Kidney (tissue), 14 donors: ENCODE results near the gene OVOL2. TPM values are rescaled to one million over a fixed set of nuclear protein-coding genes. Genes with fewer than 3 reads are reported as not detected.

Experiments
- DNase-seq, 5 donors: peaks; one replicate each; pipeline ENCODE4 v3.0.0-alpha.2; 2013 to 2020
- FAIRE-seq: peaks from 2 replicates; lab custom pipeline; 2012; peaks lifted over from hg19 to GRCh38; lab: Jason Lieb, UNC
- H3K27ac ChIP-seq, 2 donors: one replicate each; pipeline ENCODE4 v1.7.0; 2013; ENCODE audit warnings: low read depth in 2 of 2, low read length in 2 of 2, inconsistent platforms in 1 of 2
- H3K27me3 ChIP-seq: one replicate; pipeline ENCODE4 v1.7.1; 2013; ENCODE audit warnings: low read length, inconsistent platforms; ENCODE audit not compliant: control insufficient read depth, insufficient read depth
- H3K36me3 ChIP-seq, 3 donors: one replicate each; pipeline versions ENCODE4 v1.7.0 to v1.7.1; 2013; ENCODE audit warnings: low read length in 3 of 3, control low read depth in 1 of 3, inconsistent platforms in 1 of 3; ENCODE audit not compliant: insufficient read depth in 3 of 3, control insufficient read depth in 2 of 3
- H3K4me1 ChIP-seq, 3 donors: one replicate each; pipeline versions ENCODE4 v1.7.0 to v1.7.1; 2013; ENCODE audit warnings: low read length in 3 of 3, inconsistent platforms in 1 of 3, low read depth in 1 of 3; ENCODE audit not compliant: control insufficient read depth in 2 of 3, insufficient read depth in 2 of 3
- H3K4me3 ChIP-seq, 3 donors: one replicate each; pipeline versions ENCODE4 v1.7.0 to v1.8.1; 2013; ENCODE audit warnings: low read length in 3 of 3, control low read depth in 1 of 3, inconsistent platforms in 1 of 3
- H3K9ac ChIP-seq, 3 donors: one replicate each; pipeline versions ENCODE4 v1.7.0 to v1.7.1; 2013; ENCODE audit warnings: low read length in 3 of 3, control low read depth in 1 of 3, inconsistent platforms in 1 of 3
- H3K9me3 ChIP-seq, 3 donors: one replicate each; pipeline versions ENCODE4 v1.7.0 to v1.7.1; 2013; ENCODE audit warnings: low read length in 3 of 3, control low read depth in 1 of 3, inconsistent platforms in 1 of 3; ENCODE audit not compliant: control insufficient read depth in 2 of 3, insufficient read depth in 1 of 3
- intact Hi-C: fragments of 100-400 bp; cut with DNase I; formaldehyde crosslinking; loops from one replicate; pipeline ENCODE4 v1.11.1; 2022
- polyA plus RNA-seq: library from polyadenylated mRNA; stranded (reverse); fragments of 350-450 nt; fragmentation: Illumina TruSeq; extraction: RNeasy Lipid Tissue Mini Kit (QIAGEN cat#74804); gene quantifications from one replicate; pipeline ENCODE4 v1.2.3, GENCODE V29; 2014; ENCODE audit warnings: low read depth, low replicate concordance; ENCODE audit not compliant: insufficient read depth
- total RNA-seq: library from RNA; stranded (reverse); fragmentation: NEBNext Ultra II Directional; extraction: Animal tissue kit (Norgen Biotek cat#: 25700); gene quantifications from one replicate; pipeline ENCODE4 v1.2.1, GENCODE V29; 2021
- TF ChIP-seq, protein P1 (sequence below): IDR thresholded peaks from 3 replicates; pipeline ENCODE4 v1.5.1; 2012; ENCODE audit warnings: mild to moderate bottlenecking, moderate library complexity, borderline replicate concordance; ENCODE audit not compliant: insufficient read depth; ENCODE audit errors: extremely low read depth
- donor health status: control.
- donor health status: control.
- donor health status: control.
- donor health status: control.
- donor health status: control.
- donor health status: DM: yes; HTN: yes; CAD: no.
- donor health status: Normal renal cell carcinoma (clear cell type).

Gene OVOL2
- total and polyA plus RNA-seq, 2 donors from 2014 or later, result 4.1 to 4.8 TPM

DNA sequence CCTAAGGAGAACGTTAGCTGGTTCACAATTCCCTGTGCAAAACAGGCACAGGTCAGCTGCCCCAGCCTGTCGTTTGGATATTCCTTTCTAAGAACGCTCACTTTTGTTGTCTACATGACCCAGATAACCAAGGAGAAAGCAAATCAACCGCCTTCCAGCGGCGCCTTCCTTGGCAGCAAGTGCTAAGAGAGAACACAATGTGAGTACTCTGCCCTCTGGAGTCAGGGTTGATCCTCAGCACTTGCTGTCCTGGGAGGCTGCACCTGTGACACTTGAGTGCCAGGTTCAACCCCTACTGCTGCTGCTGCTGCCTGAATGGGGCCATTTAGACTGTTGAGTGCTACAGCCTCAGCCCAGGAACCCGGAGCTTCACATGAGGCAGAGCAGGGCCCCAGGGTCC, 36.8 kb downstream of the OVOL2 start:
- no peak overlapping the region for H3K9ac ChIP-seq
- H3K4me3 ChIP-seq, result no peak overlapping the region
- H3K4me1 ChIP-seq, result no peaks in the 10 kb centered on the region
- H3K9me3 ChIP-seq, result no peaks in the 10 kb centered on the region
- no peak overlapping the region for H3K27ac ChIP-seq
- TF ChIP-seq, protein P1, sequence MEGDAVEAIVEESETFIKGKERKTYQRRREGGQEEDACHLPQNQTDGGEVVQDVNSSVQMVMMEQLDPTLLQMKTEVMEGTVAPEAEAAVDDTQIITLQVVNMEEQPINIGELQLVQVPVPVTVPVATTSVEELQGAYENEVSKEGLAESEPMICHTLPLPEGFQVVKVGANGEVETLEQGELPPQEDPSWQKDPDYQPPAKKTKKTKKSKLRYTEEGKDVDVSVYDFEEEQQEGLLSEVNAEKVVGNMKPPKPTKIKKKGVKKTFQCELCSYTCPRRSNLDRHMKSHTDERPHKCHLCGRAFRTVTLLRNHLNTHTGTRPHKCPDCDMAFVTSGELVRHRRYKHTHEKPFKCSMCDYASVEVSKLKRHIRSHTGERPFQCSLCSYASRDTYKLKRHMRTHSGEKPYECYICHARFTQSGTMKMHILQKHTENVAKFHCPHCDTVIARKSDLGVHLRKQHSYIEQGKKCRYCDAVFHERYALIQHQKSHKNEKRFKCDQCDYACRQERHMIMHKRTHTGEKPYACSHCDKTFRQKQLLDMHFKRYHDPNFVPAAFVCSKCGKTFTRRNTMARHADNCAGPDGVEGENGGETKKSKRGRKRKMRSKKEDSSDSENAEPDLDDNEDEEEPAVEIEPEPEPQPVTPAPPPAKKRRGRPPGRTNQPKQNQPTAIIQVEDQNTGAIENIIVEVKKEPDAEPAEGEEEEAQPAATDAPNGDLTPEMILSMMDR, result peak; percentile 11
- H3K27me3 ChIP-seq, result no peaks in the 10 kb centered on the region
- H3K36me3 ChIP-seq, result peaks cover 0 to 5% (median 0%) of the 10 kb centered on the region in 3 donors
- no peak for FAIRE-seq
- no peak for DNase-seq
- intact Hi-C loops, result no loop called here

DNA sequence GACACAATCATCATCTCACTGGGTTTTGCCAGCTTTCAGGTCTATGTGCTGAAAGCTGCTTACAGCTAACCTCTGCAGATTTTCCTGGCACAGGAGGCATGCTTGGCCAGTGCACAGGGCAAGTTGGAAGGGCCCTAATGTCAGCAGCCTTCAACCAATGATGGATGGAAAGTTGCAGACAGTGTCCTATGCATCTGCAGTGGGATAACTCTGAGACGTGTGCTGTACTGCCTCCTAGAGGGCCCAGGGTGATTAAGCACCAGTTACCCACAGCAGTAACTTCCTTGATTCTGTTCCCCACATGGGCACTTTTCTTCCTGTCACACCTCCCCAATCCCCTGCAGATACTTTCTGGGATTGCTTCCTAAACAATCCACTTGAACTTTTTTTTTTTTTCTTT, 38.6 kb downstream of the OVOL2 start:
- Histone ChIP-seq H3K4me3 (no peak overlapping the region), H3K27ac (no peak overlapping the region), H3K9ac (no peak overlapping the region), H3K36me3 (peaks cover 0 to 5% (median 0%) of the 10 kb centered on the region in 3 donors), H3K27me3 (no peaks in the 10 kb centered on the region), H3K4me1 (no peaks in the 10 kb centered on the region), H3K9me3 (no peaks in the 10 kb centered on the region)
- TF ChIP-seq, protein P1, result peak; percentile 18
- intact Hi-C loops, result no loop called here
- FAIRE-seq (no peak), DNase-seq (no peak)

DNA sequence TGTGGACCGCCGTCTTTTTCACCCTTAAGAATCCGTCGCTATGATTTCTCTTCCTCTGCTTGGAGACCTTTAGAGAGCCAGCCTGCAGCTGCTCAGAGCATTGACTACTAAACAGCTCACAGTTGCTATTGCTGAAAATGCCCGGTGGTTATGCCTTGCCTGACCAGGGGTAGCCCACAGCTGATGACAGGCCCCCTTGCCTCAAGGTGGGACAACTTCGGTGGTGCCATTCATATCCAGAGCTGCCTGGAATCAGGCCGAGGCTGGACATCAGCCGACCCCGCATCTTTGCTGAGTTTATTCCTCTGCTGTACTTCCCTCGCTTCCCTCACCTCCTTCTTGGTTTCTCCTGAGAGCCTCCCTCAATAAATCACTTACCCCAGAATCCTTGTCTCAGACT, 39.6 kb downstream of the OVOL2 start:
- H3K9me3 ChIP-seq, result no peaks in the 10 kb centered on the region
- H3K9ac ChIP-seq, result no peak overlapping the region
- DNase-seq, result no peak
- H3K36me3 ChIP-seq, result peaks cover 0 to 5% (median 0%) of the 10 kb centered on the region in 3 donors
- H3K4me1 ChIP-seq, result no peaks in the 10 kb centered on the region
- H3K27me3 ChIP-seq, result no peaks in the 10 kb centered on the region
- intact Hi-C loops, result no loop called here
- TF ChIP-seq, protein P1, result no peak
- H3K27ac ChIP-seq, result no peak overlapping the region
- no peak for FAIRE-seq
- H3K4me3 ChIP-seq, result no peak overlapping the region

DNA sequence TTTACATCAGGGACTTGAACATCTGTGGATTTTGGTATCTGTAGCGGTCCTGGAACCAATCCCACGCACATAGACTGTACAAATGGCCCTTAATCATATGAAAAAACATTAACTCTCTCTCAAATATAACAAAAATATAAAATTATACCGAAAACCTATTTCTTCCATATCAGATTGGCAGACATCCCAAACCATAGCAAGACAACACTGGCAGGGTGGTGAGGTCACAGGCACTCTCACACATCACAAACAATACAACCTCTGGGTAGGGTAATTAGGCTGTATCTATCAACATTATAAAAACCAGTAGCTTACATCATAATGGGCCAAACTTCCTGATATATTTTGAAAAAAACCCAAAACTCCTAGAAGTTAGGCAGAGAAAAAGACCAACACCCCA, 40.9 kb downstream of the OVOL2 start:
- intact Hi-C loops, result no loop called here
- no peak for DNase-seq
- FAIRE-seq, result no peak
- Histone ChIP-seq H3K27ac (no peak overlapping the region), H3K9me3 (no peaks in the 10 kb centered on the region), H3K27me3 (no peaks in the 10 kb centered on the region), H3K4me3 (no peak overlapping the region), H3K4me1 (no peaks in the 10 kb centered on the region), H3K9ac (no peak overlapping the region), H3K36me3 (no peaks in the 10 kb centered on the region)
- TF ChIP-seq, protein P1, result no peak
